Tibial nerve (tissue), 4 donors: Measurements from ENCODE around the gene SYNRG. TPM values are rescaled to one million over a fixed set of nuclear protein-coding genes. Genes with fewer than 3 reads are reported as not detected.

Experiments
- DNase-seq, 2 donors: peaks; one replicate each; pipeline ENCODE4 v3.0.0-alpha.2; 2019; ENCODE audit warnings: low spot score in 2 of 2
- H3K27ac ChIP-seq, 4 donors: fragments of 200-600 bp; sonication (generic) in 3 of 4; one replicate each; pipeline ENCODE4 v1.5.1; 2017 to 2019; ENCODE audit warnings: mild to moderate bottlenecking in 1 of 4
- H3K27me3 ChIP-seq, 2 donors: fragments of 200-600 bp; sonication (generic) in 1 of 2; one replicate each; pipeline versions ENCODE4 v1.5.1 to v1.6.0; 2017 to 2019
- H3K36me3 ChIP-seq, 3 donors: fragments of 200-600 bp; sonication (generic); one replicate each; pipeline ENCODE4 v1.5.1; 2018 to 2019
- H3K4me1 ChIP-seq, 4 donors: fragments of 200-600 bp; sonication (generic) in 3 of 4; one replicate each; pipeline ENCODE4 v1.5.1; 2017 to 2019
- H3K4me3 ChIP-seq, 4 donors: fragments of 200-600 bp; sonication (generic) in 3 of 4; one replicate each; pipeline ENCODE4 v1.5.1; 2017 to 2019; ENCODE audit warnings: mild to moderate bottlenecking in 1 of 4, moderate library complexity in 1 of 4
- H3K9me3 ChIP-seq, 4 donors: fragments of 200-600 bp; sonication (generic) in 3 of 4; one replicate each; pipeline ENCODE4 v1.5.1; 2017 to 2019
- CTCF ChIP-seq, 5 experiments: fragments of 200-600 bp in 3 of 5; fragments of 450-650 bp in 2 of 5; sonication (generic) in 3 of 5; IDR thresholded peaks; one replicate each; pipeline ENCODE4 v1.5.1; 2016 to 2019; ENCODE audit warnings: antibody characterized with exemption in 5 of 5, mild to moderate bottlenecking in 3 of 5, moderate library complexity in 2 of 5
- EP300 ChIP-seq, 2 donors: sonication (generic); formaldehyde crosslinking; IDR thresholded peaks; one replicate each; pipeline ENCODE4 v1.6.1; 2017; ENCODE audit warnings: antibody characterized with exemption in 2 of 2, mild to moderate bottlenecking in 1 of 2
- POLR2A ChIP-seq, 2 donors: fragments of 450-650 bp; IDR thresholded peaks; one replicate each; pipeline ENCODE4 v1.6.1; 2017; ENCODE audit warnings: antibody characterized with exemption in 2 of 2, mild to moderate bottlenecking in 2 of 2, moderate library complexity in 2 of 2
- WGBS, 2 donors: methylation state at CpG; one replicate each; pipeline ENCODE4 v1.1.5; 2018; 5-methylcytosine and 5-hydroxymethylcytosine counted together
- total RNA-seq, 4 donors: library from RNA; depleted of rRNA; stranded (reverse); fragments of >200 nt; gene quantifications; one replicate each; pipeline ENCODE4 v1.1.0, GENCODE V29; 2016

The SYNRG gene
- total RNA-seq, 4 donors from 2014 or later = 26.8 to 42.3 (median 31.1) TPM

GRCh38 chr17:37574427-37574826 lies 34.8 kb downstream of the SYNRG start:
- Histone ChIP-seq H3K9me3 (peaks cover 0 to 16% (median 0%) of the 10 kb centered on the region in 4 donors), H3K27ac (no peak overlapping the region), H3K4me1 (no peaks in the 10 kb centered on the region), H3K4me3 (no peak overlapping the region), H3K27me3 (no peaks in the 10 kb centered on the region), H3K36me3 (peaks cover 2 to 94% (median 5%) of the 10 kb centered on the region in 3 donors)
- WGBS, 2 donors = 96 to 98% methylated on average over 2 of the region's 2 CpGs
- TF ChIP-seq POLR2A (IDR thresholded peaks at IDR 0.05) (no peak), CTCF (IDR thresholded peaks at IDR 0.05) (no peak), EP300 (IDR thresholded peaks at IDR 0.05) (no peak)
- no peak for DNase-seq

- 85 to 86% methylated on average over 3 of the region's 3 CpGs for WGBS, 2 donors
- H3K36me3 ChIP-seq = peaks cover 6 to 97% (median 13%) of the 10 kb centered on the region in 3 donors
Measured at GRCh38 chr17:37571674-37572073, 37.5 kb downstream of the SYNRG start.

GRCh38 chr17:37570527-37571093 lies 38.6 kb downstream of the SYNRG start:
- no peak overlapping the region for H3K4me3 ChIP-seq
- no peaks in the 10 kb centered on the region for H3K4me1 ChIP-seq
- H3K27me3 ChIP-seq = no peaks in the 10 kb centered on the region
- 93% methylated on average over 8 of the region's 8 CpGs for WGBS, 2 donors
- H3K36me3 ChIP-seq = peaks cover 6 to 90% (median 13%) of the 10 kb centered on the region in 3 donors
- TF ChIP-seq CTCF (IDR thresholded peaks at IDR 0.05) = peak in 3 of 5 experiments; percentile 8 to 17 (median 12)
- TF ChIP-seq POLR2A (IDR thresholded peaks at IDR 0.05) = no peak
- no peak for TF ChIP-seq EP300 (IDR thresholded peaks at IDR 0.05)
- peaks cover 0 to 16% (median 0%) of the 10 kb centered on the region in 4 donors for H3K9me3 ChIP-seq
- no peak overlapping the region for H3K27ac ChIP-seq
- DNase-seq = no peak

More at GRCh38 chr17:37571674-37572073, 37.5 kb downstream of the SYNRG start:
- H3K27me3 ChIP-seq = no peaks in the 10 kb centered on the region
- no peak for DNase-seq
- no peak overlapping the region for H3K4me3 ChIP-seq
- no peaks in the 10 kb centered on the region for H3K4me1 ChIP-seq
- H3K9me3 ChIP-seq = peaks cover 0 to 16% (median 0%) of the 10 kb centered on the region in 4 donors
- TF ChIP-seq CTCF (IDR thresholded peaks at IDR 0.05) (no peak), POLR2A (IDR thresholded peaks at IDR 0.05) (no peak), EP300 (IDR thresholded peaks at IDR 0.05) (no peak)
- no peak overlapping the region for H3K27ac ChIP-seq

- Histone ChIP-seq H3K27me3 (no peaks in the 10 kb centered on the region), H3K4me3 (no peak overlapping the region), H3K9me3 (peaks cover 0 to under 1% (median 0%) of the 10 kb centered on the region in 4 donors), H3K36me3 (peaks cover 6 to 84% (median 8%) of the 10 kb centered on the region in 3 donors), H3K27ac (no peak overlapping the region), H3K4me1 (no peaks in the 10 kb centered on the region)
- no peak for TF ChIP-seq CTCF (IDR thresholded peaks at IDR 0.05)
- no peak for TF ChIP-seq POLR2A (IDR thresholded peaks at IDR 0.05)
- TF ChIP-seq EP300 (IDR thresholded peaks at IDR 0.05) = no peak
- DNase-seq = no peak
- 94 to 97% methylated on average over 2 of the region's 2 CpGs for WGBS, 2 donors
Measured at GRCh38 chr17:37568350-37569053, 40.7 kb downstream of the SYNRG start.

GRCh38 chr17:37567538-37567937 lies 41.7 kb downstream of the SYNRG start:
- TF ChIP-seq EP300 (IDR thresholded peaks at IDR 0.05) (no peak), POLR2A (IDR thresholded peaks at IDR 0.05) (no peak), CTCF (IDR thresholded peaks at IDR 0.05) (no peak)

More at GRCh38 chr17:37567538-37567937, 41.7 kb downstream of the SYNRG start:
- H3K36me3 ChIP-seq = peaks cover 6 to 78% (median 8%) of the 10 kb centered on the region in 3 donors
- no peaks in the 10 kb centered on the region for H3K4me1 ChIP-seq
- H3K27me3 ChIP-seq = no peaks in the 10 kb centered on the region
- 77 to 90% methylated on average over 4 of the region's 4 CpGs for WGBS, 2 donors
- DNase-seq = no peak
- H3K4me3 ChIP-seq = no peak overlapping the region
- no peak overlapping the region for H3K27ac ChIP-seq
- H3K9me3 ChIP-seq = no peaks in the 10 kb centered on the region
